Hepatocyte (in vitro differentiated cells): ENCODE results near the gene SLC38A7.

Source experiments
- EZH2 ChIP-seq: fragments of 200-600 bp; sonication (generic); IDR thresholded peaks from 2 replicates; pipeline ENCODE4 v1.6.1; 2016; ENCODE audit warnings: antibody characterized with exemption, mild to moderate bottlenecking, borderline replicate concordance
- EZH2phosphoT487 ChIP-seq: fragments of 200-600 bp; sonication (generic); IDR thresholded peaks from one replicate; pipeline ENCODE4 v1.6.1; 2018; ENCODE audit warnings: antibody characterized with exemption, mild to moderate bottlenecking, low read depth, moderate library complexity; ENCODE audit not compliant: unreplicated experiment, severe bottlenecking
- TF ChIP-seq, protein P1 (sequence below): fragments of 200-600 bp; sonication (generic); IDR thresholded peaks from 2 replicates; pipeline ENCODE4 v1.5.1; 2016; ENCODE audit warnings: antibody characterized with exemption, mild to moderate bottlenecking; ENCODE audit not compliant: poor library complexity

DNA sequence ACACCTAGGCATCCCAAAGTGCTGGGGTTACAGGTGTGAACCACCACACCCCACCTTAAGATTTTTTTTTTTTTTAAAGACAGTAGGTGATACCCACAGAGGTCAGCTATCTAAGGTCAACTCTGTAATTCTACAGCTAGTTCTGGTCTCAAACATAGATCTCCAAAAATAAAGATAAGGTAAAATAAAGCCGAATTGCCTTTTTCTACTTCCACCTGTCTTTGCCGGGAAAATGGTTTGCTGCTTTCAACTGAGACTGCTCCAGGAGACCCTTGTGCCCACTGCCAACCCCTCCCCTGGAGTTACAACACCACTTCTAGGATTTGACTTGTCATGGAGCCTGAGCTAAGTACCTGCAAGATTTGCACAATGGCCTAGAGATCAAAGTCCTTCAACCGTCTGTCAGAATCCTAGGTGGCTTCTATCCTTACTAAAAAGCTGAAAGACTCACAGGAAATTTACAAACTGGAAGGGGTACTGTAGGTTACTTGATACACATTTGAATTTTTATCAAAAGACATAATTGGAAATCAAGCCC lies 50.2 kb downstream of the SLC38A7 start:
- TF ChIP-seq EZH2phosphoT487, result no peak
- TF ChIP-seq, protein P1, sequence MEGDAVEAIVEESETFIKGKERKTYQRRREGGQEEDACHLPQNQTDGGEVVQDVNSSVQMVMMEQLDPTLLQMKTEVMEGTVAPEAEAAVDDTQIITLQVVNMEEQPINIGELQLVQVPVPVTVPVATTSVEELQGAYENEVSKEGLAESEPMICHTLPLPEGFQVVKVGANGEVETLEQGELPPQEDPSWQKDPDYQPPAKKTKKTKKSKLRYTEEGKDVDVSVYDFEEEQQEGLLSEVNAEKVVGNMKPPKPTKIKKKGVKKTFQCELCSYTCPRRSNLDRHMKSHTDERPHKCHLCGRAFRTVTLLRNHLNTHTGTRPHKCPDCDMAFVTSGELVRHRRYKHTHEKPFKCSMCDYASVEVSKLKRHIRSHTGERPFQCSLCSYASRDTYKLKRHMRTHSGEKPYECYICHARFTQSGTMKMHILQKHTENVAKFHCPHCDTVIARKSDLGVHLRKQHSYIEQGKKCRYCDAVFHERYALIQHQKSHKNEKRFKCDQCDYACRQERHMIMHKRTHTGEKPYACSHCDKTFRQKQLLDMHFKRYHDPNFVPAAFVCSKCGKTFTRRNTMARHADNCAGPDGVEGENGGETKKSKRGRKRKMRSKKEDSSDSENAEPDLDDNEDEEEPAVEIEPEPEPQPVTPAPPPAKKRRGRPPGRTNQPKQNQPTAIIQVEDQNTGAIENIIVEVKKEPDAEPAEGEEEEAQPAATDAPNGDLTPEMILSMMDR, result no peak
- no peak for TF ChIP-seq EZH2
